ENCODE data around the gene SHROOM1.
A peak's percentile ranks its signal among the peaks of the same experiment; 100 is the strongest.

The SHROOM1 gene

DNA sequence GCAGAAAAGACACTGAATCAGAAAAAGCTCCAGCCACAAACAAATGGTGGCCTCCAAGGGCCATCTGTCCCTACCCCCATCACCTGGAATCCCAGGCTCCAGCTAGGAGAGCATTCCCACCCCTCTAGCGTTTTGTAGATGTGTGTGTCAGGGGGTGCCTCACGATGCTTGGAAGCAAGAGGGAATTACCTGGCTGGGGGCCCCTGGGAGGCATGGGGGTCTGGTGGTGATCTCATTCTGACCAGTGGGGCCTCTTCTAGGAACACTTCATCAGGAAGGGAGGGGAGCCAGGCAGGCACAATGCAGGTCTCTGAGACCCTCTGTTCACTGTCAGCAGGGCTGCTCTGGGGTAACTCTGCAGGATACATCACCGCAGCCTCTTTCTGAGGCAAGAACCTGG, 6.0 kb downstream of the SHROOM1 start:
- no peak for TF ChIP-seq ZNF274 (IDR thresholded peaks at IDR 0.05; ENCODE audit: low read depth, low read length)
- no peak overlapping the region for H3K4me3 ChIP-seq (ENCODE audit: low read length)

DNA sequence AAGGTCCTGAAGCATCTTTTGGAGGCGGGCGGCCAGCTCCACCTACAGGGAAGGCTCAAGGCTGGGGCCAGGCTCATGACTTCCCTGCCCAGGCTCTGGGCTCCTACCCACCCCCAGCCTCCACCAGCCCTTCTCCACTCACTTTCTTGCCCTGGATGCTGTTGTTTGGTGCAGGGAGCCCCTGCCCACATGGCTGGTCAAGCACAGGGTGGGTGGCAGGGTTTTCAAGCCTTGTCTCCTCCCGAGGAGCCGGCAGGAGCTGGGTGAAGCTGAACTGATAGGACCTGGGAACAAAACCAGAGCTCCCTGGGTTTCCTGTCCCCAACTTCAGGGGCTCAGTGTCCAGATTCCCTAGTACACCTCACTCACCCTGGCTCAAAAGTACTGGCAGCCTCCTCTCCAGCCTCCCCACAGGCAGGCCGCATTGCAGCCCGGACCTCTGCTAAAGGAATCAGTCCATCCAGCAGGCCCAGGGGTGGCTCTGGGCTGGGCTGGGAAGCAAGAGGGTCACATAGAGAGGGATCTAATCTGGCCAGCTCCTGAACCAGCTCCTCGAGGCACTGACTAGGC, 6.9 kb downstream of the SHROOM1 start:
- TF ChIP-seq ZNF274 (IDR thresholded peaks at IDR 0.05; ENCODE audit: low read depth, low read length), result no peak
- no peak overlapping the region for H3K4me3 ChIP-seq (ENCODE audit: low read length)

DNA sequence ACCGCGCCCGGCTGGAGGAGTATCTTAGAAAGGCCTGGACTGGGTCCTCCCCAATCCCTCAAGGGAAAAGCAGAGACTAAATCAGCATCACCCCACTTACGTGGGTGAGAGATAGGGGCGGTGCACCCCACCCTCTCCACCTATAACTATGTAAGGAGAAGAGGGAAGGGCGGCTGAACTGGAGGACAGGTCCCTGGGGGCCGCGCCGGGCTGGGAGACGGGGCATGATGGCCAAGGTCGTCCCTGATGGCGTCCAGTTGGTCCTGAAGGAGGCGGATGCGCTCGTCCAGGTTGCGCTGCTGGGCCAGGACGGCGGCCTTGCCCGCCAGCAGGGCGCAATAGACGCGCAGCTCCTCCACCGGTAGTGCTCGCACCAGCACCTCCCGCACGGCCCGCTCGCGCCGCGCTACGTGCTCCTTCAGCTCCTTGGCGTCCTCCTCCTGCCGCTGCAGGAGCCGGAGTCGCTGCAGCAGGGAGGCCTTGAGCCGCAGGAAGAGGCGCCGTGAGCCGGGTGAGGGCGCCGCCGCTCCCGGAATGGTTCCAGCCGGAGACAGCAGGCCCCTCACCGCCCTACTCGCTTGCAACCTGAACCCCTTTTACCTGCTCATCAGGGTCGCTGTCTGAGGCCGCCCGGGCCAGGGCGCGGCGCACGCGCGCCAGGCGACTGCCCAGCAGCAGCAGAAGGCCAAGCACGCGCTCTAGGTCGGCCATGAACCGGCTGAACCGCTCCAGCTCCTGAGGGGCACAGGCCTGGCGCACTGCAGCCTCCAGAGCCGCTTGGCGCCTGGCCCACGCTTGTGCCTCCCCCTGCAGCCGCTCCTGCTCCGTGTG, 7.6 kb downstream of the SHROOM1 start:
- no peak overlapping the region for H3K4me3 ChIP-seq (ENCODE audit: low read length)
- no peak for TF ChIP-seq ZNF274 (IDR thresholded peaks at IDR 0.05; ENCODE audit: low read depth, low read length)

DNA sequence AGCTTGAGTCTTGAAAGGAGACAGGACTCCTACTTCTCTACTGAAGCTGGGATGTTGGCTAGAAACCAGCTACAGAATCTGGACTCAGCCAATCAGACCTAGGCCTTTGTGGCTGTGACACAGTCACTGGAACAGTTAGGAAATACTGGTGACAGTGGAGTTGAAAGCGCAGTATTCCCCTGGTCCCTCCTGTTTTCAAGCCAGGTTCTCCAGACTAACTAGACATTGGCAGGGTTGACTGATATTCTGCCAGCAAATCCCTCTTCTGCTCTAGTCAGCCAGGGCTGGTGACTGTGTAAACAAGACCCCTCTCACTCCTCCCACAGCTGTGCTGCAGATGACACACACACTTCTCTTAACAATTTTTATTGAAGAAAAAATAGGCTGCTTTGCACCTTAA, 8.7 kb downstream of the SHROOM1 start:
- no peak overlapping the region for H3K4me3 ChIP-seq (ENCODE audit: low read length)
- no peak for TF ChIP-seq ZNF274 (IDR thresholded peaks at IDR 0.05; ENCODE audit: low read depth, low read length)

DNA sequence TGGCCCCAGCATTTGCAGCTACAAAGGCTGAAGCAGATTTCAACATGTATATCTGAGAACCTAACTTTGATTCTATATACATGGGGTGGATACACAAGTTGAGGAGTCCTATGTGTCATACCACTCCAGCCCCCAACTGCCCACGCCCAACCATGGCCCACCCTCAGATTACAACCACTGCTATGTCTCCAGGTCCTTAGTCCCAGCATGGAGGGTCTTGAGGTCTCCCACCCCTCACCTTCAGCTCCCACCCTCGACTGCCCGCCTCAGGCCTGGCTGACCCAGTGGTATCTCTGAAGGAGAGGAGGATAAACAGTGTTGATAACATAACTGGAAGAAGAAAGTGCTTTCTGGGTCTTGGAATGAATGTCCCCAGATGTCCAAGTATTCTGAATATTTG, 9.1 kb downstream of the SHROOM1 start:
- TF ChIP-seq ZNF274 (IDR thresholded peaks at IDR 0.05; ENCODE audit: low read depth, low read length), result no peak
- H3K4me3 ChIP-seq (ENCODE audit: low read length), result no peak overlapping the region

DNA sequence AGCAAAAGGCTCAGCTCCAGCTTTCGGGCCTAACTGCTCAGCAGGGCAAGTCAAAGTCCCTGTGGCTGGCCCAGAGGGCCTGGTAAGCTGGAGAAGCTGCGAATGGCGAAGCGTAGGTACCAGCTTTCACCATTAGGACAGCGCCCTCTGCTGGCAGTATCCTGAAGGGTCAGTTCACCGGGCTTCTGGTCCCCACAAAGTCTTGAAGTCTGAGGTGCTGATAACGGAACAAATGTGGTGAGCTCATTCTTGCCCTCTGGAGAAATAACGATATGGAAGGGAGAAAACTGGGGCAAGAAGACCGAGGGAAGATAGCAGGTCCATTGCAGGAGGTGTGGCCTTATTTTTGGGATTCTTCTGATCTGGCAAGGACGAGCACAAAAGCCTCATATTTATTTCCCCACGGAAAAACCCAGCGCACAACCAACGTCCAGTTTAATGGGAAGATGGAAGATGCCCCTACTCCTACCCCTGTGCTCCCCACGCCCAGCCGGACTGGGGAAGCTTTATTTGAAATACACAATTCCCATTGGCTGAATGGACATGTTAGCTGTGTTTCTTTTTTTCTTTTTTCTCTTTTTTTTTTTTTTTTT, 10.2 kb downstream of the SHROOM1 start:
- no peak for TF ChIP-seq ZNF274 (IDR thresholded peaks at IDR 0.05; ENCODE audit: low read depth, low read length)
- no peak overlapping the region for H3K4me3 ChIP-seq (ENCODE audit: low read length)

DNA sequence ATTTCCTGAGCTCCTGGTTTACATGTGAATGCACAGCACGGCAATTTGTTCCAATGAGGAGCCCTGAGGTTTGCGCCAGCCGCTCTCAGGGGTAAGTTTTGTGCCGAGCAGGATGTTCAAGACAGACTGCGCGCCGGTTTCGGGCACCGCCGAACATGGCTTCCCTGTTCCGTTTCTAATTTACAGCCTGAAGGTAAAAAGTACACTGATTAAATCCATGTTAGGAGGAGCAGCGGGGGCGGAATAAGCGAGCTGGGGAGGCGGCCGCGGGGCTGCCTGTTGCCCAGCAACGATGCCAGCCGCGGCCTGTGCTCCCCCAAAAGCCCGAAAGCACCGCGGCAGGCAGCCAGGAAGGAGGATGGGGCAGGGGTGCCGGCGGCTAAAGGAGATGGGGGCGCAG, 11.0 kb downstream of the SHROOM1 start:
- no peak for TF ChIP-seq ZNF274 (IDR thresholded peaks at IDR 0.05; ENCODE audit: low read depth, low read length)
- peak overlapping the region; percentile 4; the same call in 1 of the 2 replicates for H3K4me3 ChIP-seq (ENCODE audit: low read length)

DNA sequence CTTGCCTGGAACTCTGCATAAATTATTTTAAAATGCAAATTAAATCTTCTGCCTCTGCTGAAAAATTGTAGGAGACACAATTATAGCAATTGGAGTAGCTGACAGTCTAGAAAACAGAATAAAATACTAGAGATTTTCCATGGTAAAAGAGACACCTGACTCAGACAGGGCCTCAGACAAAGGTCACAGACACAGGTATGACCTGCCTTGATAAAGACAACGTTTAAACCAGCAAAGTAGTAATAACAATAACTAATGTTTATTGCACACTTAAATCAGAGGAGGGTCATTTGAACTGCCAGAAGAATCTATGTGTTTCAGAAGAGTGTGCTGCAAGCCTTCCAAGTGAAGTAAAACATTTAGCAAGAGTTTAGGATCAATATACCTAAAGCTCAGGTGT, 13.4 kb downstream of the SHROOM1 start:
- no peak overlapping the region for H3K4me3 ChIP-seq (ENCODE audit: low read length)
- no peak for TF ChIP-seq ZNF274 (IDR thresholded peaks at IDR 0.05; ENCODE audit: low read depth, low read length)

DNA sequence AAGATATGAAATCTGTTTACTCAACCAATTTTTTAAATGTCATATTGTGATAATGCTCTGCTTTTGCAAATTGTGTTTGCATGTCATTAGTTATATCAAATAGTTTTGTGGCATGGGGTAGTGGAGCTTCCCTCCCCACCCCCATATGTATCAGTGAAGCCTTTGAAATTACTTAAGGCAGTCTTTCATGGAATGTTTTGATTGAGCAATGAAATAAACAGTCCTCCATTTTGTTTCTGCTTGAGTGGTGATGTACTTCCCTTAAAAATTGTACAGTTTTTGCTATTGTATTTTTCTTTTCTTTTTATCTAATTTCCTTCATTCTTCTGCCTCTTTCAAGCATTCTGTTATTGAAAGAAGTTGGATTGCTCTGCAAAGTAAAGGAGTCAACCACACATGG, 13.9 kb downstream of the SHROOM1 start:
- TF ChIP-seq ZNF274 (IDR thresholded peaks at IDR 0.05; ENCODE audit: low read depth, low read length), result no peak
- no peak overlapping the region for H3K4me3 ChIP-seq (ENCODE audit: low read length)

DNA sequence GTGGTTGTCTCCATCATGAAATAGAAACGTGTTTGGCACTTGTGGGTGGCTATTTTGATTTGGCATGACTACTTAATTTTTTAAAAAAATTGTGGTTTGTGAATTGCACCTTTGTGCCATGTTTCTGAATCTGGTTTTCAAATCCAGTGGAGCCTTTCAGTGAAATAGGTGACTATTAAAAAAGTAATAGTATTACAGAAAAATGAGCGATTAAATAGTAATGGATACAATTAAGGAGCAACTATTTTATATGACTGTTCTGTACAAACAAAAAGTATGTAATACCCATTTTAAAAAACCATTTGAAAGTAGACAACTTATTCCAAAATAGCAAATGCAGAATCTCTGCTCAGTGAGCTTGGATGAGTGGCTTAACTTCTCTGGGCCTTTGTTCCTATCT, 14.4 kb downstream of the SHROOM1 start:
- no peak for TF ChIP-seq ZNF274 (IDR thresholded peaks at IDR 0.05; ENCODE audit: low read depth, low read length)
- no peak overlapping the region for H3K4me3 ChIP-seq (ENCODE audit: low read length)

DNA sequence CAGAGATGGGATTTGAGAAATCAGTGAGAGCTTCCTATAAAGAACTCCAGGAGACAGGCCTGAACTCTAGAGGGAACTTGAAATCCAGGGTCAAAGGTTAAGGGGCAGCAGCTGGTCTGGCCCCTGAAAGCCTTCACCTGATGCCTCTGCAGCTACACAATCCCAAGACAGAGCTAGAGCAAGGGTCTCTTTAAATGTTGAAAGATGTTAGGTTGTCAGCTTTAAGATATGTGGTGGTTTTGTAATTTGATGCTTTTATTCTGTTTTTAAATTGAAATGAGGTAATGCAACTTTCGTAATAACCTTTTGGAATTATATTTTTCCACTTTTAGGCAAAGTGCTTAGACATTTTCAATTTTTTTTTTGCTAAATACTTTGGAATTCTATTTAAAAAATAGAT, 15.0 kb downstream of the SHROOM1 start:
- no peak for TF ChIP-seq ZNF274 (IDR thresholded peaks at IDR 0.05; ENCODE audit: low read depth, low read length)
- H3K4me3 ChIP-seq (ENCODE audit: low read length), result no peak overlapping the region

DNA sequence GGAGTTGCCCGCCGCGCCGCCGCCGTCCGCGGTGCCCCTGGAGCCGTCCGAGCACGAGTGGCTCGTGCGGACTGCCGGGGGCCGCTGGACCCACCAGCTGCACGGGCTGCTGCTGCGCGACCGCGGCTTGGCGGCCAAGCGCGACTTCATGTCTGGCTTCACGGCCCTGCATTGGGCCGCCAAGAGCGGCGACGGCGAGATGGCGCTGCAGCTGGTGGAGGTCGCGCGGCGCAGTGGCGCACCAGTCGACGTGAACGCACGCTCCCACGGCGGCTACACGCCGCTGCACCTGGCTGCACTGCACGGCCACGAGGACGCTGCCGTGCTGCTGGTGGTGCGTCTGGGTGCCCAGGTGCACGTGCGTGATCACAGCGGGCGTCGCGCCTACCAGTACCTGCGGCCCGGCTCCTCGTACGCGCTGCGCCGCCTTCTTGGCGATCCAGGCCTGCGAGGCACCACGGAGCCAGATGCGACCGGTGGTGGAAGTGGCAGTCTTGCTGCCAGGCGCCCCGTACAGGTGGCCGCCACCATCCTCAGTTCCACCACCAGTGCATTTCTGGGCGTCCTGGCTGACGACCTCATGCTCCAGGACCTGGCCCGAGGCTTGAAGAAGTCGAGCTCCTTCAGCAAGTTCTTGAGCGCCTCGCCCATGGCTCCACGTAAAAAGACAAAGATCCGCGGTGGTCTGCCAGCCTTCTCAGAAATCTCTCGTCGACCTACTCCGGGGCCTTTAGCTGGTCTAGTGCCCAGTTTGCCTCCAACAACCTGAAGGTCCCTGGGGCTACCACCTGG, 15.7 kb downstream of the SHROOM1 start:
- no peak overlapping the region for H3K4me3 ChIP-seq (ENCODE audit: low read length)
- no peak for TF ChIP-seq ZNF274 (IDR thresholded peaks at IDR 0.05; ENCODE audit: low read depth, low read length)

DNA sequence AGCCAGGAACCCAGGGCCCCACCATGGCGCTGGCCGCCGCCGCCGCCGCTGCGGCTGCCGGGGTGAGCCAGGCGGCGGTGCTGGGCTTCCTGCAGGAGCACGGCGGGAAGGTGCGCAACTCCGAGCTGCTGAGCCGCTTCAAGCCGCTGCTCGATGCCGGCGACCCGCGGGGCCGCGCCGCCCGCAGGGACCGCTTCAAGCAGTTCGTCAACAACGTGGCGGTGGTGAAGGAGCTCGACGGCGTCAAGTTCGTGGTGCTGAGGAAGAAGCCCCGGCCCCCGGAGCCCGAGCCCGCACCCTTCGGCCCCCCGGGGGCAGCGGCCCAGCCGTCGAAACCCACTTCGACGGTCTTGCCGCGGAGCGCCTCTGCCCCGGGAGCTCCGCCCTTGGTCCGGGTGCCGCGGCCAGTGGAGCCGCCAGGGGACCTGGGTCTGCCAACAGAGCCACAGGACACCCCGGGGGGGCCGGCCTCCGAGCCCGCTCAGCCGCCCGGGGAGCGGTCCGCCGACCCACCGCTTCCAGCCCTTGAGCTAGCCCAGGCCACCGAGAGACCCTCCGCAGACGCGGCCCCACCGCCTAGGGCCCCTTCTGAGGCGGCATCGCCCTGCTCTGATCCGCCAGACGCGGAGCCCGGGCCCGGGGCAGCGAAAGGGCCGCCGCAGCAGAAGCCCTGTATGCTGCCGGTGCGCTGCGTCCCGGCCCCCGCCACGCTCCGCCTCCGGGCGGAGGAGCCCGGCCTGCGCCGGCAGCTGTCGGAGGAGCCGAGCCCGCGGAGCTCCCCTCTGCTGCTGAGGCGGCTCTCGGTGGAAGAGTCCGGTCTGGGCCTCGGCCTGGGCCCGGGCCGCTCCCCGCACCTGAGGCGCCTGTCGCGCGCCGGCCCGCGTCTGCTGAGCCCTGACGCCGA, 16.6 kb downstream of the SHROOM1 start:
- TF ChIP-seq ZNF274 (IDR thresholded peaks at IDR 0.05; ENCODE audit: low read depth, low read length), result no peak
- H3K4me3 ChIP-seq (ENCODE audit: low read length), result peak overlapping the region; percentile 35; the same call in 1 of the 2 replicates
